Mammary epithelial cell (primary cell): ENCODE results near the gene CLEC2A.

Experiments used
- CTCF ChIP-seq, 2 donors: IDR thresholded peaks in 1 of 2; conservative IDR thresholded peaks in 1 of 2; 2 replicates each; pipeline ENCODE4 v1.5.1; 2011 to 2012; ENCODE audit warnings: inconsistent platforms in 2 of 2, low read length in 2 of 2, mild to moderate bottlenecking in 2 of 2, control low read depth in 1 of 2, low read depth in 1 of 2; ENCODE audit not compliant: insufficient read depth in 1 of 2; ENCODE audit errors: extremely low read depth in 1 of 2
- EZH2 ChIP-seq: IDR thresholded peaks from 2 replicates; pipeline ENCODE4 v1.6.1; 2012; ENCODE audit warnings: low read length, inconsistent platforms, borderline replicate concordance

- TF ChIP-seq CTCF (conservative IDR thresholded peaks at IDR 0.05 in 1 of 2, IDR thresholded peaks at IDR 0.05 in 1 of 2; ENCODE audit: extremely low read depth in 1 of 2, insufficient read depth in 1 of 2, low read depth in 1 of 2, low read length in 2 of 2): no peak
- no peak for TF ChIP-seq EZH2
These were observed 50.9 kb downstream of the CLEC2A start, which contains the start of gene KLRF2 for GRCh38 chr12:9881246-9881645.
